G401 (cell line): ENCODE data around the gene BCL11A. TPM values are rescaled to one million over a fixed set of nuclear protein-coding genes. Genes with fewer than 3 reads are reported as not detected.

Source experiments
- DNase-seq: peaks from one replicate; pipeline ENCODE4 v3.0.0-alpha.2; 2015; ENCODE audit warnings: low spot score
- in situ Hi-C: cut with HindIII; loops from 2 replicates; pipeline ENCODE4 v1.10.0; 2016; ENCODE audit warnings: low sequenced_read_pairs, mixed read lengths
- total RNA-seq: library from RNA; depleted of rRNA; stranded (reverse); fragments of >200 nt; shearing (Covaris generic); gene quantifications from 2 replicates; pipeline ENCODE4 v1.2.3, GENCODE V29; 2014

BCL11A gene
- total RNA-seq, 1 experiment from 2014 or later: 0.54 TPM

- in situ Hi-C loops: no loop called here
- DNase-seq: no peak
These were observed 58.3 kb downstream of the BCL11A start for GRCh38 chr2:60495041-60495625.

GRCh38 chr2:60493804-60494387 is 59.6 kb downstream of the BCL11A start:
- in situ Hi-C loops: no loop called here

GRCh38 chr2:60492548-60492947 is 60.9 kb downstream of the BCL11A start:
- no peak for DNase-seq
- in situ Hi-C loops: no loop called here

More at GRCh38 chr2:60493804-60494387, 59.6 kb downstream of the BCL11A start:
- no peak for DNase-seq

GRCh38 chr2:60490848-60491247 is 62.6 kb downstream of the BCL11A start:
- in situ Hi-C loops: no loop called here
- no peak for DNase-seq

GRCh38 chr2:60490441-60490840 is 63.0 kb downstream of the BCL11A start:
- no peak for DNase-seq
- in situ Hi-C loops: no loop called here

GRCh38 chr2:60489289-60489688 is 64.2 kb downstream of the BCL11A start:
- no peak for DNase-seq
- in situ Hi-C loops: no loop called here

- no peak for DNase-seq
These were observed 65.2 kb downstream of the BCL11A start for GRCh38 chr2:60488291-60488690.

GRCh38 chr2:60487174-60487573 is 66.3 kb downstream of the BCL11A start:
- no peak for DNase-seq
- in situ Hi-C loops: no loop called here

More at GRCh38 chr2:60488291-60488690, 65.2 kb downstream of the BCL11A start:
- in situ Hi-C loops: no loop called here

GRCh38 chr2:60486551-60486950 is 66.9 kb downstream of the BCL11A start:
- DNase-seq: no peak
- in situ Hi-C loops: no loop called here

- in situ Hi-C loops: no loop called here
- no peak for DNase-seq
These were observed 67.4 kb downstream of the BCL11A start for GRCh38 chr2:60486067-60486466.

- in situ Hi-C loops: no loop called here
- no peak for DNase-seq
These were observed 67.9 kb downstream of the BCL11A start for GRCh38 chr2:60485550-60485949.

- in situ Hi-C loops: no loop called here
- no peak for DNase-seq
These were observed 68.4 kb downstream of the BCL11A start for GRCh38 chr2:60485055-60485454.

- in situ Hi-C loops: no loop called here
- no peak for DNase-seq
These were observed 69.3 kb downstream of the BCL11A start for GRCh38 chr2:60484133-60484645.

- no peak for DNase-seq
- in situ Hi-C loops: no loop called here
These were observed 70.1 kb downstream of the BCL11A start for GRCh38 chr2:60483401-60483800.

GRCh38 chr2:60482222-60482621 is 71.2 kb downstream of the BCL11A start:
- in situ Hi-C loops: no loop called here
- no peak for DNase-seq

GRCh38 chr2:60481257-60481656 is 72.2 kb downstream of the BCL11A start:
- DNase-seq: no peak
- in situ Hi-C loops: no loop called here

GRCh38 chr2:60480089-60480773 is 73.2 kb downstream of the BCL11A start:
- DNase-seq: no peak
- in situ Hi-C loops: no loop called here

GRCh38 chr2:60479226-60480088 is 74.0 kb downstream of the BCL11A start:
- no peak for DNase-seq
- in situ Hi-C loops: no loop called here

GRCh38 chr2:60478660-60479059 is 74.8 kb downstream of the BCL11A start:
- in situ Hi-C loops: no loop called here
- no peak for DNase-seq
